ENCODE data around the gene SIK3. TPM values are rescaled to one million over a fixed set of nuclear protein-coding genes. Genes with fewer than 3 reads are reported as not detected.

SIK3 gene
- total RNA-seq, 1 experiment from 2014 or later = 31.4 TPM

DNA sequence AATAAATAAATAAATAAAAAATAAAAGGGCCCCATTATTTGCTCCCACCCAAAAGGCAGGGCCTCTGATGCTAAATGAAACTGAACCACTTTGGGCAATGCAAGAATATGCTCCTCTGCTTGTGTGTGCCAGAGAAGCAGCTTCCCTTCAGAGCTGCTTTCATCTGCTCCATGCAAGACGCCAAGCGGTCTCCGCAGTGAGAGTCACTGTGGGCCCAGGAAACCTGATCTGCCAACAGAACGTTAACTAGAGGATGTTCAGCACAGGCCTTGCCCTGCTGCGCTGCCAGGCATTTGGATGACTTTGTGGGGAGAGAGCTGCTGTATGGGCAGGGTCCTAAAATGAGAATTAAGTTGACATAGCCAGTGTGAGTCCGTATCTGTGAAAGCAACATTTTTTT lies 217.1 kb downstream of the SIK3 start:
- no peaks in the 10 kb centered on the region for H3K27me3 ChIP-seq (ENCODE audit: insufficient read depth, low read length)
- H2BK20ac ChIP-seq (ENCODE audit: low read depth, low read length, poor library complexity, severe bottlenecking) = no peak overlapping the region
- no peak overlapping the region for H2BK120ac ChIP-seq (ENCODE audit: low read depth, low read length, poor library complexity, severe bottlenecking)
- H2BK15ac ChIP-seq (ENCODE audit: low read depth, low read length) = no peak overlapping the region
- H2AFZ ChIP-seq (ENCODE audit: low read length) = no peak overlapping the region
- no peak overlapping the region for H2AK5ac ChIP-seq (ENCODE audit: insufficient read length, low read length)
- no peak for DNase-seq
- H3K4me3 Mint-ChIP-seq = no peak overlapping the region
- no peak overlapping the region for H2BK12ac ChIP-seq (ENCODE audit: insufficient read length, low read depth, low read length)
- H4K5ac ChIP-seq (ENCODE audit: insufficient read length, low read depth, low read length) = no peak overlapping the region
- no CpG with 5 or more reads among the region's 6 CpGs for WGBS (ENCODE audit: extremely low coverage, insufficient read length, low lambda C conversion rate)
- H2BK5ac ChIP-seq (ENCODE audit: insufficient read length, low read length) = no peak overlapping the region
- no peak overlapping the region for H3K4ac ChIP-seq (ENCODE audit: low read depth, low read length)
- no peak overlapping the region for H3K56ac ChIP-seq (ENCODE audit: insufficient read length, low read depth, low read length)
- no peaks in the 10 kb centered on the region for H3K79me1 ChIP-seq (ENCODE audit: insufficient read depth, low read depth, low read length, poor library complexity, severe bottlenecking)
- no peaks in the 10 kb centered on the region for H3K27me3 Mint-ChIP-seq (ENCODE audit: low read depth)
- no peaks in the 10 kb centered on the region for H3K79me2 ChIP-seq (ENCODE audit: insufficient read depth, low read length)
- no peak overlapping the region for H4K91ac ChIP-seq (ENCODE audit: insufficient read length, low read depth, low read length)
- H3K27ac Mint-ChIP-seq = peak overlapping the region in 1 of 3 experiments; percentile 69; a peak in 2 of 7 replicates
- H3K23ac ChIP-seq (ENCODE audit: insufficient read length, low read depth, low read length) = no peak overlapping the region
- peaks cover 0 to 9% (median 1%) of the 10 kb centered on the region in 3 experiments; a peak in 3 of 7 replicates for H3K36me3 Mint-ChIP-seq (ENCODE audit: insufficient read depth in 1 of 3, low read depth in 3 of 3)
- H3K23me2 ChIP-seq (ENCODE audit: insufficient read length, low read depth, low read length, poor library complexity, severe bottlenecking) = no peaks in the 10 kb centered on the region
- no peaks in the 10 kb centered on the region for H4K20me1 ChIP-seq (ENCODE audit: control insufficient read depth, insufficient read depth, insufficient read length)
- TF ChIP-seq, protein P1, sequence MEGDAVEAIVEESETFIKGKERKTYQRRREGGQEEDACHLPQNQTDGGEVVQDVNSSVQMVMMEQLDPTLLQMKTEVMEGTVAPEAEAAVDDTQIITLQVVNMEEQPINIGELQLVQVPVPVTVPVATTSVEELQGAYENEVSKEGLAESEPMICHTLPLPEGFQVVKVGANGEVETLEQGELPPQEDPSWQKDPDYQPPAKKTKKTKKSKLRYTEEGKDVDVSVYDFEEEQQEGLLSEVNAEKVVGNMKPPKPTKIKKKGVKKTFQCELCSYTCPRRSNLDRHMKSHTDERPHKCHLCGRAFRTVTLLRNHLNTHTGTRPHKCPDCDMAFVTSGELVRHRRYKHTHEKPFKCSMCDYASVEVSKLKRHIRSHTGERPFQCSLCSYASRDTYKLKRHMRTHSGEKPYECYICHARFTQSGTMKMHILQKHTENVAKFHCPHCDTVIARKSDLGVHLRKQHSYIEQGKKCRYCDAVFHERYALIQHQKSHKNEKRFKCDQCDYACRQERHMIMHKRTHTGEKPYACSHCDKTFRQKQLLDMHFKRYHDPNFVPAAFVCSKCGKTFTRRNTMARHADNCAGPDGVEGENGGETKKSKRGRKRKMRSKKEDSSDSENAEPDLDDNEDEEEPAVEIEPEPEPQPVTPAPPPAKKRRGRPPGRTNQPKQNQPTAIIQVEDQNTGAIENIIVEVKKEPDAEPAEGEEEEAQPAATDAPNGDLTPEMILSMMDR (conservative IDR thresholded peaks at IDR 0.05) = no peak
- H3K4me1 ChIP-seq (ENCODE audit: insufficient read depth, low read length) = no peaks in the 10 kb centered on the region
- no peaks in the 10 kb centered on the region for H3K9me3 Mint-ChIP-seq
- H4K8ac ChIP-seq (replicated peaks; ENCODE audit: insufficient read length, low read depth, low read length) = no peak overlapping the region
- H3T11ph ChIP-seq (ENCODE audit: low read length) = no peak overlapping the region
- no peak overlapping the region for H3K9ac ChIP-seq (ENCODE audit: extremely low read depth, insufficient read length, low read length)
- H3K4me1 Mint-ChIP-seq = 0 out of 4 replicates have a peak, but pooled peaks cover 0 to 4% of the 10 kb centered on the region in 2 experiments
- H3K18ac ChIP-seq (ENCODE audit: insufficient read length, low read depth, low read length) = no peak overlapping the region
- no peak overlapping the region for H3K14ac ChIP-seq (ENCODE audit: insufficient read depth, low read length)
- H3K27ac ChIP-seq (ENCODE audit: insufficient read length, low read depth, low read length) = no peak overlapping the region
- no peaks in the 10 kb centered on the region for H3K9me3 ChIP-seq (ENCODE audit: control insufficient read depth, low read depth, low read length)
- H3K4me2 ChIP-seq (ENCODE audit: insufficient read depth, insufficient read length, low read length) = no peak overlapping the region
